H1 (cell line): ENCODE results near the gene RPS4Y2. TPM values are rescaled to one million over a fixed set of nuclear protein-coding genes. Genes with fewer than 3 reads are reported as not detected.

Source experiments
- E2F6 ChIP-seq: IDR thresholded peaks from 2 replicates; pipeline ENCODE4 v1.6.1; 2012; ENCODE audit warnings: inconsistent platforms
- JUND ChIP-seq: IDR thresholded peaks from 2 replicates; pipeline ENCODE4 v1.6.1; 2011; ENCODE audit warnings: mild to moderate bottlenecking, improper control_type of control experiment, low read length
- KDM5A ChIP-seq: fragments of 200-600 bp; IDR thresholded peaks from 2 replicates; pipeline ENCODE4 v1.7.1; 2012; ENCODE audit warnings: mild to moderate bottlenecking, low read length, inconsistent platforms, mixed read lengths
- POLR2AphosphoS5 ChIP-seq: IDR thresholded peaks from 2 replicates; pipeline ENCODE4 v1.6.1; 2011; ENCODE audit warnings: low read depth, low read length
- RFX5 ChIP-seq: IDR thresholded peaks from 2 replicates; pipeline ENCODE4 v1.6.1; 2011; ENCODE audit warnings: low read depth, low read length, improper control_type of control experiment, borderline replicate concordance
- polyA plus RNA-seq, 7 experiments: library from polyadenylated mRNA; depleted of rRNA in 3 of 7; stranded (reverse) in 5 of 7; unstranded in 2 of 7; fragments of >200 nt in 5 of 7; fragments of 200-250 nt in 2 of 7; gene quantifications; 1 replicate in 5 of 7; 2 replicates in 1 of 7; 4 replicates in 1 of 7; pipeline versions ENCODE4 v1.2.1 to v1.2.3, GENCODE V29; 2011 to 2013; ENCODE audit warnings: missing spikeins in 2 of 7, mixed read lengths in 2 of 7
- total RNA-seq: library from RNA; stranded (reverse); fragmentation: NEBNext Ultra II Directional; extraction: Animal tissue kit (Norgen Biotek cat#: 25700); gene quantifications from 2 replicates; pipeline ENCODE4 v1.2.1, GENCODE V29; 2021

Gene RPS4Y2
- total and polyA plus RNA-seq, 2 of the 8 experiments (the other 6 are each of a cell fraction or from before 2014, with no cell fraction given): not detected

DNA sequence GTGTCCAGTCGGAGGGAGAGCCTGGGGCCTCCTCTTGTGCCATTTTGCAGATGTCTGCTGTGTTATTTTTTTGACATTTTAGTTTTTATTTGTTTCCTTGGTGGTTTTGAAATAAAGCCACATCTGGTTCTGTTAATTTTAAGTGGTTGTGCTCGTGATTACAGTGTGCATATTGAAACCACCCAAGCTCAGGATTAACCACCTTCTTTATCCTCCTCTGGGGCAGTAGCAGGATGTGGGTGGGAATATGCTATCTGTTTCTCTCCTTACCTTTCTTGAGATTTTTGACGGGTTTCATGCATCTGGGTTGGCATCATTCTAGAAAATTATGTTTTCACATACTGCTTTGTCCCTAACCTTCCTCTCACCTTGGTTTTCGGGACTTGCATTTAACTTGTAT is 20.2 kb downstream of the RPS4Y2 start (continued):
- TF ChIP-seq RFX5 (no peak), JUND (no peak), E2F6 (no peak), KDM5A (no peak), POLR2AphosphoS5 (no peak)
